GM12878 (cell line): ENCODE results near the gene DNHD1. TPM values are rescaled to one million over a fixed set of nuclear protein-coding genes. Genes with fewer than 3 reads are reported as not detected.

ENCODE experiments used
- EP300 ChIP-seq, 2 experiments: fragments of 150-350 bp in 1 of 2; IDR thresholded peaks; 2 replicates each; pipeline ENCODE4 v1.6.1; 2011 to 2012; ENCODE audit warnings: low read depth in 2 of 2, low read length in 2 of 2, borderline replicate concordance in 1 of 2, improper control_type of control experiment in 1 of 2, inconsistent platforms in 1 of 2; ENCODE audit not compliant: control insufficient read depth in 1 of 2
- EZH2 ChIP-seq: IDR thresholded peaks from 2 replicates; pipeline ENCODE4 v1.6.1; 2012; ENCODE audit warnings: low read depth, mild to moderate bottlenecking, control low read depth, inconsistent platforms, low read length, borderline replicate concordance; ENCODE audit not compliant: control insufficient read depth
- FOS ChIP-seq: IDR thresholded peaks from 3 replicates; pipeline ENCODE4 v1.6.1; 2011; ENCODE audit warnings: borderline replicate concordance; ENCODE audit not compliant: insufficient read length; ENCODE audit errors: extremely low read depth
- FOXK2 ChIP-seq: fragments of 450-650 bp; IDR thresholded peaks from 2 replicates; pipeline ENCODE4 v1.6.1; 2017; ENCODE audit warnings: mild to moderate bottlenecking, moderate library complexity
- GATAD2B ChIP-seq: fragments of 450-650 bp; conservative IDR thresholded peaks from 2 replicates; pipeline ENCODE4 v1.6.1; 2017; ENCODE audit warnings: low read depth, mild to moderate bottlenecking, moderate library complexity
- HDAC2 ChIP-seq: fragments of 200-600 bp; sonication (generic); IDR thresholded peaks from 2 replicates; pipeline ENCODE4 v1.6.1; 2017
- JUND ChIP-seq: IDR thresholded peaks from 2 replicates; pipeline ENCODE4 v1.6.1; 2012; ENCODE audit warnings: low read depth, mild to moderate bottlenecking, low read length, improper control_type of control experiment, moderate library complexity
- MEF2B ChIP-seq: fragments of 450-650 bp; IDR thresholded peaks from 2 replicates; pipeline ENCODE4 v1.6.1; 2018; ENCODE audit warnings: mild to moderate bottlenecking, moderate library complexity; ENCODE audit not compliant: partially characterized antibody, poor library complexity, severe bottlenecking
- MYB ChIP-seq: fragments of 150-350 bp; IDR thresholded peaks from 2 replicates; pipeline ENCODE4 v1.6.1; 2014; ENCODE audit warnings: mild to moderate bottlenecking, low read depth, low read length, borderline replicate concordance
- RAD21 ChIP-seq: IDR thresholded peaks from 2 replicates; pipeline ENCODE4 v1.6.1; 2011; ENCODE audit warnings: mild to moderate bottlenecking, low read depth, low read length, moderate library complexity; ENCODE audit not compliant: insufficient read depth
- RAD51 ChIP-seq: fragments of 450-650 bp; IDR thresholded peaks from 2 replicates; pipeline ENCODE4 v1.6.1; 2016; ENCODE audit warnings: moderate library complexity, mild to moderate bottlenecking, inconsistent platforms
- RB1 ChIP-seq: fragments of 450-650 bp; formaldehyde crosslinking; IDR thresholded peaks from 2 replicates; pipeline ENCODE4 v1.6.1; 2017; ENCODE audit warnings: mild to moderate bottlenecking, borderline replicate concordance
- RUNX3 ChIP-seq: IDR thresholded peaks from 2 replicates; pipeline ENCODE4 v1.6.1; 2012; ENCODE audit warnings: low read length, inconsistent platforms
- SMAD5 ChIP-seq: IDR thresholded peaks from 2 replicates; pipeline ENCODE4 v1.6.1; 2016; ENCODE audit warnings: antibody characterized with exemption, low read depth
- SMARCA5 ChIP-seq: fragments of 450-650 bp; IDR thresholded peaks from 2 replicates; pipeline ENCODE4 v1.6.1; 2017; ENCODE audit warnings: mild to moderate bottlenecking
- STAT1 ChIP-seq: fragments of 450-650 bp; conservative IDR thresholded peaks from 2 replicates; pipeline ENCODE4 v1.6.1; 2014; ENCODE audit warnings: antibody characterized with exemption, mild to moderate bottlenecking
- TCF12 ChIP-seq: IDR thresholded peaks from 2 replicates; pipeline ENCODE4 v1.6.1; 2011; ENCODE audit warnings: low read depth, mild to moderate bottlenecking, low read length
- ZZZ3 ChIP-seq: IDR thresholded peaks from 2 replicates; pipeline ENCODE4 v1.6.1; 2011; ENCODE audit warnings: low read depth; ENCODE audit not compliant: control insufficient read depth, insufficient read length
- polyA plus RNA-seq, 11 experiments: library from polyadenylated mRNA; depleted of rRNA in 4 of 11; unstranded in 6 of 11; stranded (reverse) in 5 of 11; fragments of >200 nt; fragmentation: Nextera tagmentation in 4 of 11; fragmentation: Illumina TruSeq in 1 of 11; extraction: Ambion mirVana in 4 of 11; extraction: Trizol in 1 of 11; gene quantifications; 1 replicate in 1 of 11; 2 replicates in 10 of 11; pipeline versions ENCODE4 v1.2.1 to v1.2.3, GENCODE V29; 2011 to 2016; ENCODE audit warnings: inconsistent platforms in 2 of 11, missing spikeins in 2 of 11, low read depth in 1 of 11
- total RNA-seq, 4 experiments: library from RNA; depleted of rRNA in 3 of 4; stranded (reverse); fragments of >200 nt in 3 of 4; fragmentation: Illumina TruSeq in 1 of 4; extraction: Trizol in 1 of 4; gene quantifications; 2 replicates each; pipeline versions ENCODE4 v1.2.1 to v1.2.3, GENCODE V29; 2013 to 2021
- TF ChIP-seq, protein P1 (sequence below): fragments of 150-350 bp; IDR thresholded peaks from 2 replicates; pipeline ENCODE4 v1.6.1; 2016; ENCODE audit warnings: low read depth, low read length
- TF ChIP-seq, protein P2 (sequence below): IDR thresholded peaks from 2 replicates; pipeline ENCODE4 v1.6.1; 2012; ENCODE audit warnings: low read length, inconsistent platforms
- TF ChIP-seq, protein P3 (sequence below): IDR thresholded peaks from 2 replicates; pipeline ENCODE4 v1.6.1; 2011; ENCODE audit warnings: borderline replicate concordance, low read depth, mild to moderate bottlenecking, moderate library complexity, low read length; ENCODE audit not compliant: insufficient read depth, poor library complexity, severe bottlenecking
- TF ChIP-seq, protein P4 (sequence below): fragments of 450-650 bp; IDR thresholded peaks from 2 replicates; pipeline ENCODE4 v1.6.1; 2017; ENCODE audit warnings: mild to moderate bottlenecking

Gene DNHD1
- total and polyA plus RNA-seq, 10 of the 15 experiments (the other 5 are each of a cell fraction or from before 2014, with no cell fraction given) = 0.99 to 16.9 (median 8.6) TPM

DNA sequence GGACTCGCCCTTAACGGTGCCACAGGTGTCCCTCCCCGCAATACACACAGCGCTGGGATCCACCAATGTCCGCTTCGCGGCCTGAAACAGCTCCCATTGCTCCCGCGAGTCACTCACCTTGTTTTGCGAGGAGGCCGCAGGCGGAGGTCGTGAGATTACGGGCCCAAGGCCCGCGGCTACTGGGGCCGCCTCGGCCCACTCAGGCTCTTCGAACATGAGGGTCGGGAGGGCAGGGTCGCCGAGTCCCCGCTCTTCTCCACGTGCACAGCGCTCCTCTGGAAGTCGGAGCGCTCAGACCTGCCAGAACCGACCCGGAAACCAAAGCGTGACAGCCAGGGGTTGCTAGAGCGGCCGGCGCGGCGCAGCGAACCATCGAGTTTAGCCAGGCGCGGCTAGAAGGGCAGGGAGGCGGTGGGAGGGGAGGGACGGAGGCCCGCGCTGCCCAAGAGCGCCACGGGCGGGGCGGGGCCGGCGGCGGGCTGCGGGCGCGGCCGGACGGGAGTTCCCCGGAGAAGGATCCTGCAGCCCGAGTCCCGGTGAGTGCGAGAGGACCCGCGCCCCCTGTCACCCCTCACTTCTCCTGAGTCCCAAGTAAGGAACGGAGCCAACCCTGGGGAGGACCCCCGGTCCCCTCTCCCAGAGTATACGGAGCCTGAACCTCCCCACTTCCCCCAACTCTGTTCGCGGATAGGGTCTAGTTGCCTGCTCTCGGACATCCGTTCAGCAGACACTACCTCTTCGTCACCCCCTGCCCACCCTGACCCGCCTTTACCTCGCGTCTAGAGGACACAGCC, 106.4 kb downstream of the DNHD1 start, which contains the start of the genes ILK and RRP8 (continued):
- TF ChIP-seq RAD21 (0 out of 2 replicates have a peak, but pooled peaks have one; percentile 21), SMAD5 (peak; percentile 49; the same call in 1 of the 2 replicates), JUND (no peak), EP300 (IDR thresholded peaks at IDR 0.05; ENCODE audit: borderline replicate concordance in 1 of 2, control insufficient read depth in 1 of 2, low read depth in 2 of 2, low read length in 2 of 2) (peak in 1 of 2 experiments; percentile 48; a peak in 1 of 4 replicates), ZZZ3 (no peak), RUNX3 (peak; percentile 75), HDAC2 (no peak), STAT1 (peak; percentile 2; the same call in 1 of the 2 replicates), FOS (no peak), RAD51 (no peak), SMARCA5 (peak; percentile 79; the same call in 1 of the 2 replicates), MEF2B (no peak), TCF12 (peak; percentile 54), RB1 (peak; percentile 55; the same call in 1 of the 2 replicates), FOXK2 (no peak), GATAD2B (peak; percentile 74; the same call in 1 of the 2 replicates), EZH2 (no peak), MYB (no peak)
- TF ChIP-seq, protein P1, sequence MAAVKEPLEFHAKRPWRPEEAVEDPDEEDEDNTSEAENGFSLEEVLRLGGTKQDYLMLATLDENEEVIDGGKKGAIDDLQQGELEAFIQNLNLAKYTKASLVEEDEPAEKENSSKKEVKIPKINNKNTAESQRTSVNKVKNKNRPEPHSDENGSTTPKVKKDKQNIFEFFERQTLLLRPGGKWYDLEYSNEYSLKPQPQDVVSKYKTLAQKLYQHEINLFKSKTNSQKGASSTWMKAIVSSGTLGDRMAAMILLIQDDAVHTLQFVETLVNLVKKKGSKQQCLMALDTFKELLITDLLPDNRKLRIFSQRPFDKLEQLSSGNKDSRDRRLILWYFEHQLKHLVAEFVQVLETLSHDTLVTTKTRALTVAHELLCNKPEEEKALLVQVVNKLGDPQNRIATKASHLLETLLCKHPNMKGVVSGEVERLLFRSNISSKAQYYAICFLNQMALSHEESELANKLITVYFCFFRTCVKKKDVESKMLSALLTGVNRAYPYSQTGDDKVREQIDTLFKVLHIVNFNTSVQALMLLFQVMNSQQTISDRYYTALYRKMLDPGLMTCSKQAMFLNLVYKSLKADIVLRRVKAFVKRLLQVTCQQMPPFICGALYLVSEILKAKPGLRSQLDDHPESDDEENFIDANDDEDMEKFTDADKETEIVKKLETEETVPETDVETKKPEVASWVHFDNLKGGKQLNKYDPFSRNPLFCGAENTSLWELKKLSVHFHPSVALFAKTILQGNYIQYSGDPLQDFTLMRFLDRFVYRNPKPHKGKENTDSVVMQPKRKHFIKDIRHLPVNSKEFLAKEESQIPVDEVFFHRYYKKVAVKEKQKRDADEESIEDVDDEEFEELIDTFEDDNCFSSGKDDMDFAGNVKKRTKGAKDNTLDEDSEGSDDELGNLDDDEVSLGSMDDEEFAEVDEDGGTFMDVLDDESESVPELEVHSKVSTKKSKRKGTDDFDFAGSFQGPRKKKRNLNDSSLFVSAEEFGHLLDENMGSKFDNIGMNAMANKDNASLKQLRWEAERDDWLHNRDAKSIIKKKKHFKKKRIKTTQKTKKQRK = no peak
- TF ChIP-seq, protein P2, sequence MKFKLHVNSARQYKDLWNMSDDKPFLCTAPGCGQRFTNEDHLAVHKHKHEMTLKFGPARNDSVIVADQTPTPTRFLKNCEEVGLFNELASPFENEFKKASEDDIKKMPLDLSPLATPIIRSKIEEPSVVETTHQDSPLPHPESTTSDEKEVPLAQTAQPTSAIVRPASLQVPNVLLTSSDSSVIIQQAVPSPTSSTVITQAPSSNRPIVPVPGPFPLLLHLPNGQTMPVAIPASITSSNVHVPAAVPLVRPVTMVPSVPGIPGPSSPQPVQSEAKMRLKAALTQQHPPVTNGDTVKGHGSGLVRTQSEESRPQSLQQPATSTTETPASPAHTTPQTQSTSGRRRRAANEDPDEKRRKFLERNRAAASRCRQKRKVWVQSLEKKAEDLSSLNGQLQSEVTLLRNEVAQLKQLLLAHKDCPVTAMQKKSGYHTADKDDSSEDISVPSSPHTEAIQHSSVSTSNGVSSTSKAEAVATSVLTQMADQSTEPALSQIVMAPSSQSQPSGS = no peak
- TF ChIP-seq, protein P3, sequence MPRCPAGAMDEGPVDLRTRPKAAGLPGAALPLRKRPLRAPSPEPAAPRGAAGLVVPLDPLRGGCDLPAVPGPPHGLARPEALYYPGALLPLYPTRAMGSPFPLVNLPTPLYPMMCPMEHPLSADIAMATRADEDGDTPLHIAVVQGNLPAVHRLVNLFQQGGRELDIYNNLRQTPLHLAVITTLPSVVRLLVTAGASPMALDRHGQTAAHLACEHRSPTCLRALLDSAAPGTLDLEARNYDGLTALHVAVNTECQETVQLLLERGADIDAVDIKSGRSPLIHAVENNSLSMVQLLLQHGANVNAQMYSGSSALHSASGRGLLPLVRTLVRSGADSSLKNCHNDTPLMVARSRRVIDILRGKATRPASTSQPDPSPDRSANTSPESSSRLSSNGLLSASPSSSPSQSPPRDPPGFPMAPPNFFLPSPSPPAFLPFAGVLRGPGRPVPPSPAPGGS = peak; percentile 86
- TF ChIP-seq, protein P4, sequence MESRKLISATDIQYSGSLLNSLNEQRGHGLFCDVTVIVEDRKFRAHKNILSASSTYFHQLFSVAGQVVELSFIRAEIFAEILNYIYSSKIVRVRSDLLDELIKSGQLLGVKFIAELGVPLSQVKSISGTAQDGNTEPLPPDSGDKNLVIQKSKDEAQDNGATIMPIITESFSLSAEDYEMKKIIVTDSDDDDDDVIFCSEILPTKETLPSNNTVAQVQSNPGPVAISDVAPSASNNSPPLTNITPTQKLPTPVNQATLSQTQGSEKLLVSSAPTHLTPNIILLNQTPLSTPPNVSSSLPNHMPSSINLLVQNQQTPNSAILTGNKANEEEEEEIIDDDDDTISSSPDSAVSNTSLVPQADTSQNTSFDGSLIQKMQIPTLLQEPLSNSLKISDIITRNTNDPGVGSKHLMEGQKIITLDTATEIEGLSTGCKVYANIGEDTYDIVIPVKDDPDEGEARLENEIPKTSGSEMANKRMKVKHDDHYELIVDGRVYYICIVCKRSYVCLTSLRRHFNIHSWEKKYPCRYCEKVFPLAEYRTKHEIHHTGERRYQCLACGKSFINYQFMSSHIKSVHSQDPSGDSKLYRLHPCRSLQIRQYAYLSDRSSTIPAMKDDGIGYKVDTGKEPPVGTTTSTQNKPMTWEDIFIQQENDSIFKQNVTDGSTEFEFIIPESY = no peak
